Lower leg skin (tissue), 4 donors: ENCODE measurements around the gene FGF12. TPM values are rescaled to one million over a fixed set of nuclear protein-coding genes. Genes with fewer than 3 reads are reported as not detected.

Experiments
- DNase-seq, 2 donors: peaks; one replicate each; pipeline ENCODE4 v3.0.0-alpha.2; 2019; ENCODE audit warnings: low spot score in 2 of 2
- H3K4me3 ChIP-seq: fragments of 200-600 bp; sonication (generic); 2 replicates; pipeline ENCODE4 v1.5.1; 2017; ENCODE audit warnings: mild to moderate bottlenecking, low read depth; ENCODE audit not compliant: poor library complexity, severe bottlenecking
- POLR2A ChIP-seq, 2 donors: fragments of 450-650 bp; IDR thresholded peaks; one replicate each; pipeline ENCODE4 v1.6.1; 2016 to 2017; ENCODE audit warnings: antibody characterized with exemption in 2 of 2, mild to moderate bottlenecking in 1 of 2, moderate library complexity in 1 of 2
- WGBS, 2 donors: methylation state at CpG; one replicate each; pipeline ENCODE4 v1.1.5; 2018; 5-methylcytosine and 5-hydroxymethylcytosine counted together
- intact Hi-C: fragments of 100-400 bp; cut with DNase I; formaldehyde crosslinking; loops from one replicate; pipeline ENCODE4 v1.15.0; 2023; ENCODE audit warnings: low total_unique reads
- total RNA-seq, 4 donors: library from RNA; depleted of rRNA; stranded (reverse); fragments of >200 nt; gene quantifications; one replicate each; pipeline ENCODE4 v1.1.0, GENCODE V29; 2016
- TF ChIP-seq, protein P1 (sequence below), 3 donors: fragments of 450-650 bp; IDR thresholded peaks; one replicate each; pipeline ENCODE4 v1.5.1; 2016; ENCODE audit warnings: antibody characterized with exemption in 3 of 3, mild to moderate bottlenecking in 3 of 3, moderate library complexity in 2 of 3

The FGF12 gene
- total RNA-seq, 4 donors from 2014 or later = 0.05 to 0.45 (median 0.19) TPM; not detected in 1

DNA sequence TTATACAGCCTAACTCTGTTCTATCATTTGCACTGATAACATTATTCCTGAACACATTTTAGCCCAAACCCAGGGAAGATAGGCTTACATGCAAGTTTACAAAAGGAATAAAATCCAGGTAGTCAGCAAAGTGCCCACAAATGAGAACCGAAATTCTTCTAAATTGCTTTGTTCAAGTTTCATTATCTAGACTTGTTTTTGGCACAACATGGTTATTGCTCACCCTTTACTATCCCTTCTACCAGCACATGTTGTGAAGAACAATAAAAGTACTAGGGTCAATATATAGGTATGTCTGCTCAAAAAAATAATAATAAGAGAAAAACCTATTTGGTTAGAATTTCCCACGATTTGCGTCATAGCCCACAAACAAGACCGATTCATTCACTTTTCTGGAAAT is 430.5 kb downstream of the FGF12 start:
- TF ChIP-seq, protein P1, sequence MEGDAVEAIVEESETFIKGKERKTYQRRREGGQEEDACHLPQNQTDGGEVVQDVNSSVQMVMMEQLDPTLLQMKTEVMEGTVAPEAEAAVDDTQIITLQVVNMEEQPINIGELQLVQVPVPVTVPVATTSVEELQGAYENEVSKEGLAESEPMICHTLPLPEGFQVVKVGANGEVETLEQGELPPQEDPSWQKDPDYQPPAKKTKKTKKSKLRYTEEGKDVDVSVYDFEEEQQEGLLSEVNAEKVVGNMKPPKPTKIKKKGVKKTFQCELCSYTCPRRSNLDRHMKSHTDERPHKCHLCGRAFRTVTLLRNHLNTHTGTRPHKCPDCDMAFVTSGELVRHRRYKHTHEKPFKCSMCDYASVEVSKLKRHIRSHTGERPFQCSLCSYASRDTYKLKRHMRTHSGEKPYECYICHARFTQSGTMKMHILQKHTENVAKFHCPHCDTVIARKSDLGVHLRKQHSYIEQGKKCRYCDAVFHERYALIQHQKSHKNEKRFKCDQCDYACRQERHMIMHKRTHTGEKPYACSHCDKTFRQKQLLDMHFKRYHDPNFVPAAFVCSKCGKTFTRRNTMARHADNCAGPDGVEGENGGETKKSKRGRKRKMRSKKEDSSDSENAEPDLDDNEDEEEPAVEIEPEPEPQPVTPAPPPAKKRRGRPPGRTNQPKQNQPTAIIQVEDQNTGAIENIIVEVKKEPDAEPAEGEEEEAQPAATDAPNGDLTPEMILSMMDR (IDR thresholded peaks at IDR 0.05) = no peak
- no peak for DNase-seq
- intact Hi-C loops = no loop called here
- 93 to 94% methylated on average over 4 of the region's 4 CpGs for WGBS, 2 donors
- H3K4me3 ChIP-seq = no peak overlapping the region

DNA sequence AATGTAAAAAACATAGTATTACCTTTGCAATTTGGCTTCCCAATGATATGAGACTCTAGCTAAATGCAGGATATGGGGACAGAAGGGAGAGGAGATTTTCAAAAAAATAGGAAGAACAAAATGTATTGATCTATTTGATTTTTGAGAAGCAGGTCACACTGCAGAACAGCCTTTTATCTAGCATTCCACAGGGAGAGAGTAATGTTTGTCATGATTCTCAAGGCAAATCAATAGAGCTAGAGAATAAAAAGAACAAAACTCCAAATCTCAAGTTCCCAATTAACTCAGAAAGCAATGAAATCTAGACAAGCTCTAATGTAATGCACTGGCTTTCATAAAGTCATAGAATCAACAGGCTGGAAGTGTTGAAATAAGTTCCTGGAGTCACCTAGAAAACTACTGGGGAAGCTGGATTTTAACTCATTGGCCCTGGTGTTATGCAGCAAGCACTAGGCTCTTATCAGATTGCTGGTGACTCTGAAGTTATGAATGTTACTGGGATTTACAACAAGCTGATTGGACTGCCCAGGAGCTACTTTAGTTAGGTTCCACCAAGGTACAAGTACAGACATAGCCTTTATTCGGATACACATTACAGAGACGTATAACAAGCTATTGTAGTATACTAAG is 442.8 kb downstream of the FGF12 start:
- no peak for DNase-seq

DNA sequence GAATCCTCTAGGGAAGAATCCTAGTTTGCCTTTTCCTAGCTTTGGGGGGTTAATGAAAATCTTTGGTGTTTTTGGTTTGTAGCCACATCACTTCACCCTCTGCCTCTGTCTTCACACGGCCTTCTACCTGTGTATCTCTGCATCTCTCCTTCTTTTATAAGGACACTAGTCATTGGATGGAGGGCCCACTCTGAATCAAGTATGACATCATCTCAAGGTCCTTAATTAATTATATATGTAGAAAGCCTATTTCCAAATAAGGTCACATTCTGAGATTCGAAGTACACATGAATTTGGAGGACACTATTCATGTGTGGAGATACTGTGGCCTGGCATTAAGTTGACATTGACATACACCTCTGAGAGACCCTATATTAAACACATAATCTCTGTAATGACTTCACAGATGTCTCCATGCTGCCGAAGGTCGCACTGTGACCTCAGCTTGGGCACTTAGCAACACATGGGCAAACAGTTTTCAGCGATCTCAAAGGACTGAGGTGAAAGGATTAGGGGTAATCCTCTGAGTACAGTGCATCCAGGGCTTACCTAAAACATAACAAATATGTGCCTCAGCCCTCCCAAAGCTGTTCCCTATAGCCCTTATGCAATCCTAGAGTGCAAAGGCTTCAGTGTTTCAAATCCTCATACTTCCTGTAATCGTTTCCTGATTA is 446.0 kb downstream of the FGF12 start:
- TF ChIP-seq, protein P1 (IDR thresholded peaks at IDR 0.05) = no peak
- TF ChIP-seq POLR2A (IDR thresholded peaks at IDR 0.05) = no peak
- intact Hi-C loops = no loop called here
- H3K4me3 ChIP-seq = no peak overlapping the region
- whole genome bisulfite sequencing, 2 donors = 61 to 74% methylated on average over 6 of the region's 6 CpGs
- no peak for DNase-seq

More for the DNA sequence above, 442.8 kb downstream of the FGF12 start:
- no peak overlapping the region for H3K4me3 ChIP-seq
- intact Hi-C loops = no loop called here
- WGBS, 2 donors = 70 to 81% methylated on average over 2 of the region's 2 CpGs
- no peak for TF ChIP-seq POLR2A (IDR thresholded peaks at IDR 0.05)
- TF ChIP-seq, protein P1 (IDR thresholded peaks at IDR 0.05) = no peak

DNA sequence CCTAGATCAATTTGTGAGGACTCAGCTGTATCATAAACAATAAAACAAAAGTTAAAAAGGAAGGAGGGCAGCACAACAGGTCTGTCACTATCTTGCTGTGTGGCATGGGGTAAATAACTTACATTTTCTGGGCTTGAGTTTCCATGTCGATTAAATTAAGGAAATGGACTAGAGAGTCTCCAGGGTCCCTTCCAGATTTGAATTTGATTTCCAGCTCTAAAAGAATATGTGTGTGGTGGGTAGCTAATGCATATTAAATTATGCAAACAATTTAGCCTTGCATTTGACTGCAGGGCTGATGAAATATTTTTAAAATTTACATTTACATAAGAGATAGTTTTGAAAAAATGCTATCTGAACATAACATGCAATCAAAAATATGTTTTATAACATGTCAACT is 447.7 kb downstream of the FGF12 start:
- WGBS, 2 donors = 68 to 84% methylated on average over 1 of the region's 1 CpG
- intact Hi-C loops = no loop called here
- H3K4me3 ChIP-seq = no peak overlapping the region
- DNase-seq = no peak
- TF ChIP-seq POLR2A (IDR thresholded peaks at IDR 0.05) = no peak
- TF ChIP-seq, protein P1 (IDR thresholded peaks at IDR 0.05) = no peak

DNA sequence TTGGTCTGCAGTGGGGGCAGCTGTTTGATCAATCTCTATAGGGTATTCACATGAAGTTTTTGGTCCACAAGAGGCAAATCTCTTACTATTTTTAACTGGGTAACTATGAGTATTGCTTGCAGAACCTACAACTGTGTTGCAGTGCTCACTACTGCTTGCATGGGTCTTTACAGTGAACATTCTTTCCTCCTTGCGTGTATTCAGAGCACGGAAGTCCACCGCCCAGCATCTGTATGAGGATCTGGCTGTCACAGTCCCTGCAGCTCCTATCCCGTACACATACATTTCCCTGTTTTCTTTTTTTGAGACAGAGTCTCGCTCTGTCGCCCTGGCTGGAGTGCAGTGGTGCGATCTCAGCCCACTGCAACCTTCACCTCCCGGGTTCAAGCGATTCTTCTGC is 449.9 kb downstream of the FGF12 start:
- intact Hi-C loops = no loop called here

More for the DNA sequence above, 449.9 kb downstream of the FGF12 start:
- WGBS, 2 donors = 88 to 95% methylated on average over 9 of the region's 9 CpGs
- no peak for DNase-seq
- TF ChIP-seq POLR2A (IDR thresholded peaks at IDR 0.05) = no peak
- TF ChIP-seq, protein P1 (IDR thresholded peaks at IDR 0.05) = no peak
- no peak overlapping the region for H3K4me3 ChIP-seq
